HepG2 (cell line): Measurements from ENCODE around the gene EFNA4. TPM values are rescaled to one million over a fixed set of nuclear protein-coding genes. Genes with fewer than 3 reads are reported as not detected.

Experiments used
- ARNT ChIP-seq: fragments of 450-650 bp; IDR thresholded peaks from 2 replicates; pipeline ENCODE4 v1.6.1; 2017
- DDIT3 ChIP-seq: sonication (generic); formaldehyde crosslinking; IDR thresholded peaks from 2 replicates; pipeline ENCODE4 v1.4.0; 2020; ENCODE audit warnings: mild to moderate bottlenecking, missing genetic modification reagents
- DMAP1 ChIP-seq: IDR thresholded peaks from 2 replicates; pipeline ENCODE4 v1.6.1; 2016
- E2F5 ChIP-seq: sonication (generic); formaldehyde crosslinking; conservative IDR thresholded peaks from 2 replicates; pipeline ENCODE4 v1.4.0; 2020; ENCODE audit warnings: missing genetic modification reagents
- HMGA1 ChIP-seq: sonication (generic); formaldehyde crosslinking; conservative IDR thresholded peaks from 2 replicates; pipeline ENCODE4 v1.4.0; 2020; ENCODE audit warnings: missing genetic modification reagents
- KAT7 ChIP-seq: IDR thresholded peaks from 2 replicates; pipeline ENCODE4 v1.6.1; 2018; ENCODE audit warnings: borderline replicate concordance, missing compliant biosample characterization
- LRRFIP1 ChIP-seq: sonication (generic); formaldehyde crosslinking; conservative IDR thresholded peaks from 2 replicates; pipeline ENCODE4 v1.4.0; 2020; ENCODE audit warnings: missing genetic modification reagents
- MTF2 ChIP-seq: sonication (generic); formaldehyde crosslinking; IDR thresholded peaks from 2 replicates; pipeline ENCODE4 v1.5.0; 2020; ENCODE audit warnings: missing genetic modification reagents, borderline replicate concordance
- POLR2AphosphoS5 ChIP-seq: IDR thresholded peaks from 2 replicates; pipeline ENCODE4 v1.6.1; 2012; ENCODE audit warnings: low read depth, low read length
- SOX6 ChIP-seq, 2 experiments: fragments of 450-650 bp in 1 of 2; sonication (generic) in 1 of 2; formaldehyde crosslinking in 1 of 2; IDR thresholded peaks; 2 replicates each; pipeline versions ENCODE4 v1.4.0 to v1.6.1; 2017 to 2020; ENCODE audit warnings: antibody characterized with exemption in 1 of 2, mild to moderate bottlenecking in 1 of 2, missing genetic modification reagents in 1 of 2
- TFDP1 ChIP-seq: IDR thresholded peaks from 2 replicates; pipeline ENCODE4 v1.6.1; 2016; ENCODE audit warnings: missing compliant biosample characterization, missing genetic modification reagents, borderline replicate concordance
- THAP11 ChIP-seq: IDR thresholded peaks from 2 replicates; pipeline ENCODE4 v1.6.1; 2016; ENCODE audit warnings: missing biosample characterization, missing genetic modification reagents
- ZFAT ChIP-seq: sonication (generic); formaldehyde crosslinking; conservative IDR thresholded peaks from 2 replicates; pipeline ENCODE4 v1.8.1; 2023; ENCODE audit warnings: missing genetic modification reagents, inconsistent platforms
- ZNF326 ChIP-seq: sonication (generic); formaldehyde crosslinking; IDR thresholded peaks from 2 replicates; pipeline ENCODE4 v1.4.0; 2020; ENCODE audit warnings: missing genetic modification reagents, borderline replicate concordance
- ZNF546 ChIP-seq: sonication (generic); formaldehyde crosslinking; conservative IDR thresholded peaks from 2 replicates; pipeline ENCODE4 v1.8.1; 2023; ENCODE audit warnings: mild to moderate bottlenecking, missing genetic modification reagents
- ZNF891 ChIP-seq: sonication (generic); formaldehyde crosslinking; IDR thresholded peaks from 2 replicates; pipeline ENCODE4 v1.5.0; 2020; ENCODE audit warnings: mild to moderate bottlenecking, missing genetic modification reagents
- polyA plus RNA-seq, 8 experiments: library from polyadenylated mRNA; depleted of rRNA in 3 of 8; stranded (reverse) in 7 of 8; unstranded in 1 of 8; fragments of >200 nt; fragmentation: Illumina TruSeq in 4 of 8; extraction: Trizol in 4 of 8; gene quantifications; 2 replicates each; pipeline versions ENCODE4 v1.2.1 to v1.2.3, GENCODE V29; 2011 to 2016; ENCODE audit warnings: low read depth in 4 of 8, missing spikeins in 1 of 8, mixed read lengths in 1 of 8; ENCODE audit not compliant: insufficient read depth in 1 of 8
- total RNA-seq, 5 experiments: library from RNA; depleted of rRNA; stranded (reverse); fragments of >200 nt; fragmentation: Illumina TruSeq; extraction: Trizol; gene quantifications; 2 replicates each; pipeline ENCODE4 v1.2.3, GENCODE V29; 2016; ENCODE audit warnings: low read depth in 1 of 5
- TF ChIP-seq, protein P1 (sequence below): sonication (generic); formaldehyde crosslinking; IDR thresholded peaks from 2 replicates; pipeline ENCODE4 v1.4.0; 2020; ENCODE audit warnings: mild to moderate bottlenecking, missing genetic modification reagents
- TF ChIP-seq, protein P2 (sequence below), 2 experiments: sonication (generic) in 1 of 2; formaldehyde crosslinking in 1 of 2; IDR thresholded peaks; 2 replicates each; pipeline versions ENCODE4 v1.4.0 to v1.6.1; 2018 to 2020; ENCODE audit warnings: missing genetic modification reagents in 2 of 2, borderline replicate concordance in 1 of 2, low read depth in 1 of 2, mild to moderate bottlenecking in 1 of 2, missing biosample characterization in 1 of 2

The EFNA4 gene
- total and polyA plus RNA-seq, 2 of the 13 experiments (the other 11 are each of a cell fraction or from before 2014, with no cell fraction given), result 12.0 to 17.2 TPM

DNA sequence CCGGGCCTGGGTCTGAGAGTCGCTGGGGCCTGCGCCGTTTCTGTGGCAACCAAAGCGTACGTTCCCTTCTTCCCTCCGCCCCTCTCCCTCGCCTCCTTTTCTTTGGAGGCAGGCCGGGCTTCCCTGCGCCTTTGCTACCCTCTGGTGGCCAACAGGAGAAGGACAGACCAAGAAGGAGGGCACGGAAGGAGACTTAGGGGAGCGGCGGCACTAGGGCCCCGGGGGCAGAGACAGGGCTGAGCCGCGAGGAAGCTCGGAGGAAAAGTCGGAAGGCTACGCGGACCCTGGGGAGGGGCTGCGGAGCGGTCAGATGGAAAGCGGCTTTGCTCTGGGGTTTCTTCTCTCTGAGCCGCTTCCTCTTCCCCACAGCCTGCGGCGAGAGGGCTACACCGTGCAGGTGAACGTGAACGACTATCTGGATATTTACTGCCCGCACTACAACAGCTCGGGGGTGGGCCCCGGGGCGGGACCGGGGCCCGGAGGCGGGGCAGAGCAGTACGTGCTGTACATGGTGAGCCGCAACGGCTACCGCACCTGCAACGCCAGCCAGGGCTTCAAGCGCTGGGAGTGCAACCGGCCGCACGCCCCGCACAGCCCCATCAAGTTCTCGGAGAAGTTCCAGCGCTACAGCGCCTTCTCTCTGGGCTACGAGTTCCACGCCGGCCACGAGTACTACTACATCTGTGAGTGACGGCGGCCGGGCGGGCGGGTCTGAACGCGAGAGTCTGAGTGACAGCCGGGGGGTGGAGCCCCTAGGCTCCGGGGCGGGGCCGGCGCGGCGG lies 21.4 kb downstream of the EFNA4 start (continued):
- TF ChIP-seq TFDP1 (CRISPR knock-in tag), result peak; percentile 43; the same call in 1 of the 2 replicates
- peak; percentile 51; the same call in 1 of the 2 replicates for TF ChIP-seq DMAP1
- peak; percentile 57; the same call in 1 of the 2 replicates for TF ChIP-seq MTF2
- TF ChIP-seq HMGA1, result no peak
- peak; percentile 78 for TF ChIP-seq THAP11
- no peak for TF ChIP-seq ARNT
- TF ChIP-seq LRRFIP1 (CRISPR knock-in tag), result no peak
- TF ChIP-seq, protein P1, sequence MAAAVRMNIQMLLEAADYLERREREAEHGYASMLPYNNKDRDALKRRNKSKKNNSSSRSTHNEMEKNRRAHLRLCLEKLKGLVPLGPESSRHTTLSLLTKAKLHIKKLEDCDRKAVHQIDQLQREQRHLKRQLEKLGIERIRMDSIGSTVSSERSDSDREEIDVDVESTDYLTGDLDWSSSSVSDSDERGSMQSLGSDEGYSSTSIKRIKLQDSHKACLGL (CRISPR knock-in tag), result peak; percentile 66
- TF ChIP-seq ZNF546, result 0 out of 2 replicates have a peak, but pooled peaks have one; percentile 26
- peak; percentile 25 for TF ChIP-seq ZNF891 (CRISPR knock-in tag)
- no peak for TF ChIP-seq DDIT3 (CRISPR knock-in tag)
- no peak for TF ChIP-seq ZNF326 (CRISPR knock-in tag)
- no peak for TF ChIP-seq E2F5 (CRISPR knock-in tag)
- TF ChIP-seq SOX6 (IDR thresholded peaks at IDR 0.05), result no peak
- peak; percentile 50; the same call in 1 of the 2 replicates for TF ChIP-seq SOX6 (CRISPR knock-in tag; IDR thresholded peaks at IDR 0.05)
- TF ChIP-seq, protein P2, sequence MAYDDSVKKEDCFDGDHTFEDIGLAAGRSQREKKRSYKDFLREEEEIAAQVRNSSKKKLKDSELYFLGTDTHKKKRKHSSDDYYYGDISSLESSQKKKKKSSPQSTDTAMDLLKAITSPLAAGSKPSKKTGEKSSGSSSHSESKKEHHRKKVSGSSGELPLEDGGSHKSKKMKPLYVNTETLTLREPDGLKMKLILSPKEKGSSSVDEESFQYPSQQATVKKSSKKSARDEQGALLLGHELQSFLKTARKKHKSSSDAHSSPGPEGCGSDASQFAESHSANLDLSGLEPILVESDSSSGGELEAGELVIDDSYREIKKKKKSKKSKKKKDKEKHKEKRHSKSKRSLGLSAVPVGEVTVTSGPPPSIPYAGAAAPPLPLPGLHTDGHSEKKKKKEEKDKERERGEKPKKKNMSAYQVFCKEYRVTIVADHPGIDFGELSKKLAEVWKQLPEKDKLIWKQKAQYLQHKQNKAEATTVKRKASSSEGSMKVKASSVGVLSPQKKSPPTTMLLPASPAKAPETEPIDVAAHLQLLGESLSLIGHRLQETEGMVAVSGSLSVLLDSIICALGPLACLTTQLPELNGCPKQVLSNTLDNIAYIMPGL (CRISPR knock-in tag; IDR thresholded peaks at IDR 0.05; ENCODE audit: borderline replicate concordance in 1 of 2, low read depth in 1 of 2), result peak; percentile 95
- no peak for TF ChIP-seq ZFAT (CRISPR knock-in tag)
- peak; percentile 85; the same call in 1 of the 2 replicates for TF ChIP-seq KAT7 (CRISPR knock-in tag)
- TF ChIP-seq POLR2AphosphoS5, result peak; percentile 80
